ENCODE results near the gene TEX9.
"Not testable (repeated sequence)": the region's sequence is repeated elsewhere in the genome, so short reads cannot be mapped to it uniquely, and the experiment has no call there.

The TEX9 gene

GRCh38 chr15:56366211-56366610 is 985 bp downstream of the TEX9 start:
- peak overlapping the region; percentile 17 for H3K4me2 ChIP-seq (ENCODE audit: low read length)
- no peaks in the 10 kb centered on the region for H3K36me3 ChIP-seq (ENCODE audit: control insufficient read depth, insufficient read depth, low read length)
- DNase-seq, result peak; percentile 23
- H2AK5ac ChIP-seq (ENCODE audit: low read length), result no peak overlapping the region
- H3K4me3 ChIP-seq (ENCODE audit: low read length), result no peak overlapping the region
- H4K5ac ChIP-seq (ENCODE audit: low read length), result no peak overlapping the region
- no peaks in the 10 kb centered on the region for H3K27me3 ChIP-seq (ENCODE audit: insufficient read depth, low read length, poor library complexity)
- H2BK15ac ChIP-seq (replicated peaks; ENCODE audit: low read depth), result no peak overlapping the region
- no peak overlapping the region for H3K27ac ChIP-seq (ENCODE audit: low read depth, low read length)
- H3K79me2 ChIP-seq (ENCODE audit: control insufficient read depth, insufficient read depth, low read length), result no peaks in the 10 kb centered on the region
- peaks cover 2% of the 10 kb centered on the region for H3K4me1 ChIP-seq (ENCODE audit: control insufficient read depth, low read depth, low read length)
- no peak overlapping the region for H4K8ac ChIP-seq (ENCODE audit: low read depth, low read length)
- no peak overlapping the region for H3K23ac ChIP-seq (ENCODE audit: low read length)
- no peak overlapping the region for H3K4ac ChIP-seq (ENCODE audit: low read depth, low read length)
- WGBS (ENCODE audit: extremely low coverage, insufficient coverage, low lambda C conversion rate), result no CpG with 5 or more reads among the region's 2 CpGs
- no peak overlapping the region for H2BK5ac ChIP-seq (ENCODE audit: low read length)
- no peak overlapping the region for H3K9ac ChIP-seq (ENCODE audit: low read length)
- no peaks in the 10 kb centered on the region for H3K79me1 ChIP-seq (ENCODE audit: low read length)
- no peak overlapping the region for H2BK120ac ChIP-seq (ENCODE audit: low read depth, low read length)
- no peak overlapping the region for H3K56ac ChIP-seq (ENCODE audit: low read length)
- H3K18ac ChIP-seq (ENCODE audit: low read length), result no peak overlapping the region

GRCh38 chr15:56367156-56367555 is 1.9 kb downstream of the TEX9 start:
- H3K18ac ChIP-seq (ENCODE audit: low read length), result no peak overlapping the region
- H3K23ac ChIP-seq (ENCODE audit: low read length), result no peak overlapping the region
- H3K9ac ChIP-seq (ENCODE audit: low read length), result no peak overlapping the region
- no peaks in the 10 kb centered on the region for H3K79me1 ChIP-seq (ENCODE audit: low read length)
- H3K79me2 ChIP-seq (ENCODE audit: control insufficient read depth, insufficient read depth, low read length), result no peaks in the 10 kb centered on the region
- no peak overlapping the region for H3K27ac ChIP-seq (ENCODE audit: low read depth, low read length)
- no peak overlapping the region for H4K5ac ChIP-seq (ENCODE audit: low read length)
- no peak overlapping the region for H3K4me3 ChIP-seq (ENCODE audit: low read length)
- DNase-seq, result no peak
- no peak overlapping the region for H3K4ac ChIP-seq (ENCODE audit: low read depth, low read length)
- no peak overlapping the region for H3K4me2 ChIP-seq (ENCODE audit: low read length)
- no peak overlapping the region for H2BK5ac ChIP-seq (ENCODE audit: low read length)
- H2BK15ac ChIP-seq (replicated peaks; ENCODE audit: low read depth), result no peak overlapping the region
- H3K56ac ChIP-seq (ENCODE audit: low read length), result no peak overlapping the region
- peaks cover 2% of the 10 kb centered on the region for H3K4me1 ChIP-seq (ENCODE audit: control insufficient read depth, low read depth, low read length)
- H3K27me3 ChIP-seq (ENCODE audit: insufficient read depth, low read length, poor library complexity), result no peaks in the 10 kb centered on the region
- H2AK5ac ChIP-seq (ENCODE audit: low read length), result no peak overlapping the region
- no peak overlapping the region for H4K8ac ChIP-seq (ENCODE audit: low read depth, low read length)
- H2BK120ac ChIP-seq (ENCODE audit: low read depth, low read length), result no peak overlapping the region
- H3K36me3 ChIP-seq (ENCODE audit: control insufficient read depth, insufficient read depth, low read length), result no peaks in the 10 kb centered on the region
- WGBS (ENCODE audit: extremely low coverage, insufficient coverage, low lambda C conversion rate), result no CpG with 5 or more reads among the region's 3 CpGs

DNA sequence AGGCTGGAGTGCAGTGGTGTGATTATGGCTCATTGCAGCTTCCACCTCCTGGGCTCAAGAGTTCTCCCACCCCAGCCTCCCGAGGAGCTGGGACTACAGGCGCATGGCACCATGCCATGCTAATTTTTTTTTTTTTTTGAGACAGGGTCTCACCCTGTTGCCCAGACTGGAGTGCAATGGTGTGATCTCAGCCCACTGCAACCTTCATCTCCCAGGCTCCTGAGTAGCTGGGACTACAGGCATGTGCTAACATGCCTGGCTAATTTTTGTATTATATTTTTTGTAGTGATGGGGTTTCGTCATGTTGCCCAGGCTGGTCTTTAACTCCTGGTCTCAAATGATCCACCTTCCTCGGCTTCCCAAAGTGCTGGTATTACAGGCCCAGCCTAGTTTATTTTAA is 4.0 kb downstream of the TEX9 start:
- Histone ChIP-seq H3K18ac (ENCODE audit: low read length) (no peak overlapping the region), H2BK5ac (ENCODE audit: low read length) (no peak overlapping the region), H2BK120ac (ENCODE audit: low read depth, low read length) (no peak overlapping the region), H3K4me3 (ENCODE audit: low read length) (no peak overlapping the region), H3K27me3 (ENCODE audit: insufficient read depth, low read length, poor library complexity) (no peaks in the 10 kb centered on the region), H3K4me1 (ENCODE audit: control insufficient read depth, low read depth, low read length) (peaks cover 2% of the 10 kb centered on the region), H2BK15ac (replicated peaks; ENCODE audit: low read depth) (no peak overlapping the region), H4K5ac (ENCODE audit: low read length) (no peak overlapping the region), H3K36me3 (ENCODE audit: control insufficient read depth, insufficient read depth, low read length) (no peaks in the 10 kb centered on the region), H3K27ac (ENCODE audit: low read depth, low read length) (no peak overlapping the region), H2AK5ac (ENCODE audit: low read length) (no peak overlapping the region), H3K9ac (ENCODE audit: low read length) (no peak overlapping the region), H3K4ac (ENCODE audit: low read depth, low read length) (no peak overlapping the region), H3K56ac (ENCODE audit: low read length) (no peak overlapping the region), H3K4me2 (ENCODE audit: low read length) (no peak overlapping the region), H4K8ac (ENCODE audit: low read depth, low read length) (no peak overlapping the region), H3K79me1 (ENCODE audit: low read length) (no peaks in the 10 kb centered on the region), H3K79me2 (ENCODE audit: control insufficient read depth, insufficient read depth, low read length) (no peaks in the 10 kb centered on the region), H3K23ac (ENCODE audit: low read length) (no peak overlapping the region)
- no peak for DNase-seq
- WGBS (ENCODE audit: extremely low coverage, insufficient coverage, low lambda C conversion rate), result no CpG with 5 or more reads among the region's 4 CpGs

GRCh38 chr15:56371495-56372147 is 6.4 kb downstream of the TEX9 start:
- Histone ChIP-seq H2BK120ac (ENCODE audit: low read depth, low read length) (no peak overlapping the region), H3K27me3 (ENCODE audit: insufficient read depth, low read length, poor library complexity) (no peaks in the 10 kb centered on the region), H3K4ac (ENCODE audit: low read depth, low read length) (no peak overlapping the region), H3K36me3 (ENCODE audit: control insufficient read depth, insufficient read depth, low read length) (no peaks in the 10 kb centered on the region), H3K27ac (ENCODE audit: low read depth, low read length) (no peak overlapping the region), H3K79me2 (ENCODE audit: control insufficient read depth, insufficient read depth, low read length) (no peaks in the 10 kb centered on the region), H2BK15ac (replicated peaks; ENCODE audit: low read depth) (no peak overlapping the region), H2BK5ac (ENCODE audit: low read length) (no peak overlapping the region), H4K8ac (ENCODE audit: low read depth, low read length) (no peak overlapping the region), H3K23ac (ENCODE audit: low read length) (no peak overlapping the region), H3K4me3 (ENCODE audit: low read length) (no peak overlapping the region), H3K18ac (ENCODE audit: low read length) (no peak overlapping the region), H2AK5ac (ENCODE audit: low read length) (no peak overlapping the region), H3K9ac (ENCODE audit: low read length) (no peak overlapping the region), H3K79me1 (ENCODE audit: low read length) (no peaks in the 10 kb centered on the region), H3K56ac (ENCODE audit: low read length) (no peak overlapping the region), H4K5ac (ENCODE audit: low read length) (no peak overlapping the region), H3K4me1 (ENCODE audit: control insufficient read depth, low read depth, low read length) (no peaks in the 10 kb centered on the region), H3K4me2 (ENCODE audit: low read length) (no peak overlapping the region)
- DNase-seq, result no peak
- no CpG with 5 or more reads among the region's 2 CpGs for WGBS (ENCODE audit: extremely low coverage, insufficient coverage, low lambda C conversion rate)

GRCh38 chr15:56374693-56375092 is 9.5 kb downstream of the TEX9 start:
- not testable (repeated sequence) for DNase-seq; H3K79me1 ChIP-seq (ENCODE audit: low read length); H4K5ac ChIP-seq (ENCODE audit: low read length); H2BK15ac ChIP-seq (replicated peaks; ENCODE audit: low read depth); H2BK5ac ChIP-seq (ENCODE audit: low read length); H3K4me3 ChIP-seq (ENCODE audit: low read length); H2AK5ac ChIP-seq (ENCODE audit: low read length); H3K27ac ChIP-seq (ENCODE audit: low read depth, low read length); H2BK120ac ChIP-seq (ENCODE audit: low read depth, low read length); H3K23ac ChIP-seq (ENCODE audit: low read length); H3K4me1 ChIP-seq (ENCODE audit: control insufficient read depth, low read depth, low read length); H3K18ac ChIP-seq (ENCODE audit: low read length); H3K4ac ChIP-seq (ENCODE audit: low read depth, low read length); H3K56ac ChIP-seq (ENCODE audit: low read length); H3K27me3 ChIP-seq (ENCODE audit: insufficient read depth, low read length, poor library complexity); H4K8ac ChIP-seq (ENCODE audit: low read depth, low read length); H3K9ac ChIP-seq (ENCODE audit: low read length); H3K79me2 ChIP-seq (ENCODE audit: control insufficient read depth, insufficient read depth, low read length); H3K36me3 ChIP-seq (ENCODE audit: control insufficient read depth, insufficient read depth, low read length); H3K4me2 ChIP-seq (ENCODE audit: low read length)
- no CpG with 5 or more reads among the region's 2 CpGs for WGBS (ENCODE audit: extremely low coverage, insufficient coverage, low lambda C conversion rate)

GRCh38 chr15:56377822-56378221 is 12.6 kb downstream of the TEX9 start:
- no CpG with 5 or more reads among the region's 2 CpGs for WGBS (ENCODE audit: extremely low coverage, insufficient coverage, low lambda C conversion rate)

More at GRCh38 chr15:56377822-56378221, 12.6 kb downstream of the TEX9 start:
- H3K23ac ChIP-seq (ENCODE audit: low read length); H4K5ac ChIP-seq (ENCODE audit: low read length); H2BK120ac ChIP-seq (ENCODE audit: low read depth, low read length); H3K9ac ChIP-seq (ENCODE audit: low read length); H3K18ac ChIP-seq (ENCODE audit: low read length); H3K4me3 ChIP-seq (ENCODE audit: low read length); H3K27me3 ChIP-seq (ENCODE audit: insufficient read depth, low read length, poor library complexity); H3K4me1 ChIP-seq (ENCODE audit: control insufficient read depth, low read depth, low read length); H3K4me2 ChIP-seq (ENCODE audit: low read length); H3K79me2 ChIP-seq (ENCODE audit: control insufficient read depth, insufficient read depth, low read length); H3K36me3 ChIP-seq (ENCODE audit: control insufficient read depth, insufficient read depth, low read length); H2BK15ac ChIP-seq (replicated peaks; ENCODE audit: low read depth); H2BK5ac ChIP-seq (ENCODE audit: low read length); H3K4ac ChIP-seq (ENCODE audit: low read depth, low read length); H3K27ac ChIP-seq (ENCODE audit: low read depth, low read length); H4K8ac ChIP-seq (ENCODE audit: low read depth, low read length); H3K79me1 ChIP-seq (ENCODE audit: low read length); H2AK5ac ChIP-seq (ENCODE audit: low read length); DNase-seq; H3K56ac ChIP-seq (ENCODE audit: low read length): not testable (repeated sequence)

Measured in mesendoderm (in vitro differentiated cells).